ENCODE measurements around the gene ZPR1. TPM values are rescaled to one million over a fixed set of nuclear protein-coding genes. Genes with fewer than 3 reads are reported as not detected.
"Not testable (repeated sequence)": the region's sequence is repeated elsewhere in the genome, so short reads cannot be mapped to it uniquely, and the experiment has no call there.

The ZPR1 gene
- total RNA-seq, 1 experiment from 2014 or later: 29.6 TPM

DNA sequence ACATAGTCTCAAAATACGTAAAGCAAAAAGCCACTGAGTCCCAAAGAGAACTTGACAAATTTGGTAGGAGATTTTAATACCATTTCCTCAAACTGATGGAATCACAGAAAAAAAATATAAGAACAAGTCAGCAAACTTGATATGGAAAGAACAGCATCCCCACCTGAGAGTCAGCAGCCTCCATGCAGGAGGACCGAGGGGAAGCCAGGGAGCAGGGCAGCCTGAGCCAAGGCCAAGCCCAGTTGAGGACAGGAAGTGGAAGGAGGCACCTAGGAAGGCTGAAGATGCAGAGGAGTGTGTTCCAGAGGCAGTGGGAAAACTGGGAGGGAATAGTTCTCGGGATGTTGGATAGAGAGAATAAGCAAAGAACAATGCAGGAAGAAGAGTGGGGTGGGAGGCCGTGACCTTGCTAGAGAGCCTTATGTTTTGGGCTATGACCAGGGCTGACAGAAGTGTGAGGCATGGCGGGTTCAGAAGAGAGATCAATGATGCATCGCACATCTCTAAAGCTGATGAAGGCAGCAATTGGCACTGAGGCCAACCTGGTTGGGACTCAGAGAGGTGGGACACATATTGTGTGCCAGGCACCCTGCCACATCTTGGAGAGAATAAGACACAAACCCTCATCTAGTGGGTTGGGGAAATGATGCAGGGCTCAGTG lies 19.9 kb upstream of the ZPR1 start:
- POLR2A ChIA-PET (ENCODE audit: unreplicated experiment): no interaction called here
- H3K36me3 ChIP-seq (ENCODE audit: low read depth): no peaks in the 10 kb centered on the region
- CTCF ChIA-PET: no interaction called here

GRCh38 chr11:116804001-116804400 lies 16.2 kb upstream of the ZPR1 start:
- no peak for DNase-seq
- Histone ChIP-seq H4K20me1 (ENCODE audit: insufficient read depth) (no peaks in the 10 kb centered on the region), H3K79me2 (ENCODE audit: low read depth) (no peaks in the 10 kb centered on the region), H2AFZ (no peak overlapping the region), H3K9me3 (ENCODE audit: insufficient read depth, low read depth) (no peaks in the 10 kb centered on the region), H3F3A (ENCODE audit: insufficient read depth, low read depth) (no peaks in the 10 kb centered on the region), H3K4me2 (no peak overlapping the region), H3K27ac (no peak overlapping the region), H3K27me3 (ENCODE audit: insufficient read depth, low read depth) (no peaks in the 10 kb centered on the region), H3K36me3 (ENCODE audit: low read depth) (no peaks in the 10 kb centered on the region), H3K9me2 (ENCODE audit: insufficient read depth) (no peaks in the 10 kb centered on the region), H3K4me1 (replicated peaks; ENCODE audit: insufficient read depth) (0 out of 2 replicates have a peak, but pooled peaks cover 4% of the 10 kb centered on the region), H3K4me3 (no peak overlapping the region)
- TF ChIP-seq, protein P1, sequence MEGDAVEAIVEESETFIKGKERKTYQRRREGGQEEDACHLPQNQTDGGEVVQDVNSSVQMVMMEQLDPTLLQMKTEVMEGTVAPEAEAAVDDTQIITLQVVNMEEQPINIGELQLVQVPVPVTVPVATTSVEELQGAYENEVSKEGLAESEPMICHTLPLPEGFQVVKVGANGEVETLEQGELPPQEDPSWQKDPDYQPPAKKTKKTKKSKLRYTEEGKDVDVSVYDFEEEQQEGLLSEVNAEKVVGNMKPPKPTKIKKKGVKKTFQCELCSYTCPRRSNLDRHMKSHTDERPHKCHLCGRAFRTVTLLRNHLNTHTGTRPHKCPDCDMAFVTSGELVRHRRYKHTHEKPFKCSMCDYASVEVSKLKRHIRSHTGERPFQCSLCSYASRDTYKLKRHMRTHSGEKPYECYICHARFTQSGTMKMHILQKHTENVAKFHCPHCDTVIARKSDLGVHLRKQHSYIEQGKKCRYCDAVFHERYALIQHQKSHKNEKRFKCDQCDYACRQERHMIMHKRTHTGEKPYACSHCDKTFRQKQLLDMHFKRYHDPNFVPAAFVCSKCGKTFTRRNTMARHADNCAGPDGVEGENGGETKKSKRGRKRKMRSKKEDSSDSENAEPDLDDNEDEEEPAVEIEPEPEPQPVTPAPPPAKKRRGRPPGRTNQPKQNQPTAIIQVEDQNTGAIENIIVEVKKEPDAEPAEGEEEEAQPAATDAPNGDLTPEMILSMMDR (conservative IDR thresholded peaks at IDR 0.05): no peak
- TF ChIP-seq EZH2 (IDR thresholded peaks at IDR 0.05; ENCODE audit: low read depth): no peak
- CTCF ChIA-PET: no interaction called here
- POLR2A ChIA-PET (ENCODE audit: unreplicated experiment): no interaction called here
- BruUV-seq (replicated peaks): no TSS peak
- intact Hi-C loops (cut with micrococcal nuclease; ENCODE audit: unreplicated experiment): no loop called here

More for the DNA sequence above, 19.9 kb upstream of the ZPR1 start:
- Histone ChIP-seq H4K20me1 (ENCODE audit: insufficient read depth) (no peaks in the 10 kb centered on the region), H3K4me2 (no peak overlapping the region), H3K79me2 (ENCODE audit: low read depth) (no peaks in the 10 kb centered on the region), H3K9me2 (ENCODE audit: insufficient read depth) (no peaks in the 10 kb centered on the region), H2AFZ (no peak overlapping the region), H3K27me3 (ENCODE audit: insufficient read depth, low read depth) (no peaks in the 10 kb centered on the region), H3K9me3 (ENCODE audit: insufficient read depth, low read depth) (no peaks in the 10 kb centered on the region), H3K4me1 (replicated peaks; ENCODE audit: insufficient read depth) (no peaks in the 10 kb centered on the region), H3F3A (ENCODE audit: insufficient read depth, low read depth) (no peaks in the 10 kb centered on the region), H3K27ac (no peak overlapping the region), H3K4me3 (no peak overlapping the region)
- TF ChIP-seq EZH2 (IDR thresholded peaks at IDR 0.05; ENCODE audit: low read depth): no peak
- TF ChIP-seq, protein P1 (conservative IDR thresholded peaks at IDR 0.05): no peak
- BruUV-seq (replicated peaks): no TSS peak
- no peak for DNase-seq
- intact Hi-C loops (cut with micrococcal nuclease; ENCODE audit: unreplicated experiment): no loop called here

DNA sequence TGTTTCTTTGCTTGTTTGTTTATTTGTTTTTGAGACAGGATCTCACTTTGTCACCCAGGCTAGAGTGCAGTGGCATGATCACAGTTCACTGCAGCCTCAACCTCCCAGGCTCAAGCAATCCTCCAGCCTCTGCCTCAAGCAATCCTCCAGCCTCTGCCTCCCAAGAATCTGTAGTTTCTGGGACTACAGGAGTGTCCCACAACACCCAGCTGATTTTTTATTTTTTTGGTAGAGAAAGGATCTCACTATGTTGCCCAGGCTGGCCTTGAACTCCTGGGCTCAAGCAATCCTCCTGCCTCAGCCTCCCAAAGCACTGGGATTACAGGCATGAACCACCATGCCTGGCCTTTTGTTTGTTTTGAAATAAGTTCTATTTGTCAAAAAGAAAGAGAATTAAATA lies 13.8 kb upstream of the ZPR1 start:
- H3K9me2 ChIP-seq (ENCODE audit: insufficient read depth); H3K27ac ChIP-seq; H4K20me1 ChIP-seq (ENCODE audit: insufficient read depth); H3K4me2 ChIP-seq; H3K4me1 ChIP-seq (replicated peaks; ENCODE audit: insufficient read depth); H3K79me2 ChIP-seq (ENCODE audit: low read depth); BruUV-seq (replicated peaks); H3F3A ChIP-seq (ENCODE audit: insufficient read depth, low read depth); H3K4me3 ChIP-seq; H3K27me3 ChIP-seq (ENCODE audit: insufficient read depth, low read depth); H3K36me3 ChIP-seq (ENCODE audit: low read depth); H3K9me3 ChIP-seq (ENCODE audit: insufficient read depth, low read depth); intact Hi-C loops (cut with micrococcal nuclease; ENCODE audit: unreplicated experiment); DNase-seq; H2AFZ ChIP-seq: not testable (repeated sequence)
- ChIA-PET POLR2A (ENCODE audit: unreplicated experiment) (interaction anchor here (0.6 kb wide), 1 partner anchor 251 kb away, joined by 3 read pairs; no protein-coding TSS in a partner anchor), CTCF (interaction anchor here (0.7 kb wide), 1 partner anchor 40 kb away, joined by 6 read pairs; no protein-coding TSS in a partner anchor)

DNA sequence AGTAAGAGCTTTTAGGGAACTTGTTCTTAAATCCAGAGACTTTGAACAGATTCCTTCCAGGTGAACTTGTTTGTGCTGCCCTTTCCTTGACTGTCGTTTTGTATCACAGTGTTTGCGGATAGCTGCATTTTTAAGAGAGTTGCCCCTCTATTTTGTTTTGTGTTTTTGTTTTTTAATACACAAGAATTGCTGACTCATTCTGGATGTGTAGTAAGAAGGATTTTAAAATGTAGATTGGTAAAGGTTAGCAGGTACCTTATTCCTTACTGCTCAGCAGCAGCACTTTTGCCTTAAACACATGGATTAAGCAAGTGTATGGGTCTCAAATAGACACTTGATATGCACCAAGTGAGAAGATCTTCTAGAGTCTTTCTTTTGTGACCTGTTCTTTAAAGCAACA lies 12.8 kb upstream of the ZPR1 start:
- CTCF ChIA-PET: no interaction called here
- no peaks in the 10 kb centered on the region for H4K20me1 ChIP-seq (ENCODE audit: insufficient read depth)
- H3F3A ChIP-seq (ENCODE audit: insufficient read depth, low read depth): no peaks in the 10 kb centered on the region
- POLR2A ChIA-PET (ENCODE audit: unreplicated experiment): no interaction called here
- peak overlapping the region; percentile 26 for H2AFZ ChIP-seq
- 0 out of 2 replicates have a peak, but pooled peaks cover 4% of the 10 kb centered on the region for H3K4me1 ChIP-seq (replicated peaks; ENCODE audit: insufficient read depth)
- BruUV-seq (replicated peaks): no TSS peak
- no peak for DNase-seq
- no peaks in the 10 kb centered on the region for H3K9me3 ChIP-seq (ENCODE audit: insufficient read depth, low read depth)
- no peaks in the 10 kb centered on the region for H3K27me3 ChIP-seq (ENCODE audit: insufficient read depth, low read depth)
- H3K36me3 ChIP-seq (ENCODE audit: low read depth): no peaks in the 10 kb centered on the region
- no peaks in the 10 kb centered on the region for H3K79me2 ChIP-seq (ENCODE audit: low read depth)
- TF ChIP-seq, protein P1 (conservative IDR thresholded peaks at IDR 0.05): no peak
- TF ChIP-seq EZH2 (IDR thresholded peaks at IDR 0.05; ENCODE audit: low read depth): no peak
- no peak overlapping the region for H3K27ac ChIP-seq
- intact Hi-C loops (cut with micrococcal nuclease; ENCODE audit: unreplicated experiment): no loop called here
- H3K4me3 ChIP-seq: no peak overlapping the region
- no peak overlapping the region for H3K4me2 ChIP-seq
- H3K9me2 ChIP-seq (ENCODE audit: insufficient read depth): no peaks in the 10 kb centered on the region

Data from PC-9 (cell line).